Neural cell (in vitro differentiated cells): ENCODE data around the gene GUCA2A. TPM values are rescaled to one million over a fixed set of nuclear protein-coding genes. Genes with fewer than 3 reads are reported as not detected.

ENCODE experiments used
- H2AFZ ChIP-seq: fragments of 200-600, 300-800 bp; sonication (generic), shearing (Covaris generic); 2 replicates; pipeline ENCODE4 v1.6.0; 2014; ENCODE audit warnings: low read depth, mild to moderate bottlenecking, antibody characterized with exemption, low read length, moderate library complexity
- H3F3A ChIP-seq: fragments of 200-600 bp; shearing (Covaris generic); 2 replicates; pipeline ENCODE4 v1.6.1; 2016; ENCODE audit warnings: mild to moderate bottlenecking, moderate library complexity, mixed read lengths, antibody characterized with exemption, low read length; ENCODE audit not compliant: insufficient read depth, poor library complexity, severe bottlenecking
- H3K27ac ChIP-seq: fragments of 200-600, 300-800 bp; sonication (generic), shearing (Covaris generic); 2 replicates; pipeline ENCODE4 v1.5.1; 2014; ENCODE audit warnings: mild to moderate bottlenecking, low read length, moderate library complexity
- H3K27me3 ChIP-seq: fragments of 300-800, 200-600 bp; sonication (generic), shearing (Covaris generic); 2 replicates; pipeline ENCODE4 v1.6.0; 2014; ENCODE audit warnings: mild to moderate bottlenecking, low read depth, low read length, moderate library complexity; ENCODE audit not compliant: insufficient read depth
- H3K36me3 ChIP-seq: fragments of 300-800, 200-600 bp; sonication (generic), shearing (Covaris generic); 2 replicates; pipeline ENCODE4 v1.5.1; 2014; ENCODE audit warnings: mild to moderate bottlenecking, antibody characterized with exemption, low read length, moderate library complexity; ENCODE audit not compliant: insufficient read depth
- H3K4me2 ChIP-seq: fragments of 300-800, 200-600 bp; sonication (generic), shearing (Covaris generic); 2 replicates; pipeline ENCODE4 v1.6.0; 2014; ENCODE audit warnings: mild to moderate bottlenecking, low read length
- H3K4me3 ChIP-seq: fragments of 300-800, 200-600 bp; sonication (generic), shearing (Covaris generic); 2 replicates; pipeline ENCODE4 v1.5.1; 2014; ENCODE audit warnings: mild to moderate bottlenecking, low read length, moderate library complexity
- H3K79me2 ChIP-seq: fragments of 200-600 bp; shearing (Covaris generic); replicated peaks from 2 replicates; pipeline ENCODE4 v1.6.0; 2014; ENCODE audit warnings: mild to moderate bottlenecking, low read length, moderate library complexity; ENCODE audit not compliant: insufficient read depth
- H3K9ac ChIP-seq: fragments of 300-800, 200-600 bp; sonication (generic), shearing (Covaris generic); 2 replicates; pipeline ENCODE4 v1.6.1; 2016; ENCODE audit warnings: mild to moderate bottlenecking, low read length, mixed read lengths
- H3K9me2 ChIP-seq: fragments of 200-600 bp; shearing (Covaris generic); 2 replicates; pipeline ENCODE4 v1.6.1; 2016; ENCODE audit warnings: mild to moderate bottlenecking, low read length, mixed read lengths; ENCODE audit not compliant: insufficient read depth
- H3K9me3 ChIP-seq: fragments of 200-600, 300-800 bp; sonication (generic), shearing (Covaris generic); 2 replicates; pipeline ENCODE4 v1.6.1; 2016; ENCODE audit warnings: mild to moderate bottlenecking, mixed run types, low read length, moderate library complexity, mixed read lengths
- H4K20me1 ChIP-seq: fragments of 200-600 bp; shearing (Covaris generic); 2 replicates; pipeline ENCODE4 v1.6.1; 2016; ENCODE audit warnings: mild to moderate bottlenecking, mixed run types; ENCODE audit not compliant: insufficient read depth
- CTCF ChIP-seq: fragments of 450-650 bp; IDR thresholded peaks from 2 replicates; pipeline ENCODE4 v1.5.1; 2014; ENCODE audit warnings: antibody characterized with exemption, mild to moderate bottlenecking, moderate library complexity; ENCODE audit not compliant: poor library complexity, severe bottlenecking
- EP300 ChIP-seq: fragments of 450-650 bp; conservative IDR thresholded peaks from 2 replicates; pipeline ENCODE4 v1.6.1; 2014; ENCODE audit warnings: antibody characterized with exemption, mild to moderate bottlenecking, moderate library complexity; ENCODE audit not compliant: poor library complexity, severe bottlenecking
- EZH2 ChIP-seq: fragments of 200-600, 300-800 bp; shearing (Covaris generic), sonication (generic); IDR thresholded peaks from 2 replicates; pipeline ENCODE4 v1.6.1; 2014; ENCODE audit warnings: antibody characterized with exemption, low read length, borderline replicate concordance, mild to moderate bottlenecking; ENCODE audit not compliant: insufficient read depth, poor library complexity, severe bottlenecking
- MXI1 ChIP-seq: fragments of 450-650 bp; conservative IDR thresholded peaks from 2 replicates; pipeline ENCODE4 v1.6.1; 2014; ENCODE audit warnings: antibody characterized with exemption, mild to moderate bottlenecking; ENCODE audit not compliant: poor library complexity, severe bottlenecking
- POLR2AphosphoS5 ChIP-seq: IDR thresholded peaks from 2 replicates; pipeline ENCODE4 v1.6.1; 2012
- RAD21 ChIP-seq: fragments of 450-650 bp; conservative IDR thresholded peaks from 2 replicates; pipeline ENCODE4 v1.6.1; 2014; ENCODE audit warnings: antibody characterized with exemption, mild to moderate bottlenecking, moderate library complexity
- REST ChIP-seq: IDR thresholded peaks from 2 replicates; pipeline ENCODE4 v1.6.1; 2012; ENCODE audit warnings: borderline replicate concordance
- SMC3 ChIP-seq: fragments of 450-650 bp; conservative IDR thresholded peaks from 2 replicates; pipeline ENCODE4 v1.6.1; 2014; ENCODE audit warnings: antibody characterized with exemption, mild to moderate bottlenecking, moderate library complexity; ENCODE audit not compliant: poor library complexity
- TAF1 ChIP-seq: IDR thresholded peaks from 2 replicates; pipeline ENCODE4 v1.6.1; 2012; ENCODE audit warnings: low read depth
- polyA plus RNA-seq: library from polyadenylated mRNA; depleted of rRNA; stranded (reverse); fragments of >200 nt; gene quantifications from 2 replicates; pipeline ENCODE4 v1.2.3, GENCODE V29; 2014

GUCA2A gene
- polyA plus RNA-seq, 1 donor from 2014 or later, result not detected

- Histone ChIP-seq H3K9me2 (no peaks in the 10 kb centered on the region), H3K9me3 (peaks cover 5% of the 10 kb centered on the region), H3K4me3 (no peak overlapping the region), H3K36me3 (no peaks in the 10 kb centered on the region), H3K4me2 (no peak overlapping the region), H2AFZ (no peak overlapping the region), H3K27me3 (no peaks in the 10 kb centered on the region), H3K9ac (no peak overlapping the region), H3K27ac (no peak overlapping the region), H3K79me2 (no peaks in the 10 kb centered on the region), H4K20me1 (no peaks in the 10 kb centered on the region), H3F3A (no peaks in the 10 kb centered on the region)
- no peak for TF ChIP-seq RAD21
- no peak for TF ChIP-seq REST
- no peak for TF ChIP-seq CTCF
- TF ChIP-seq MXI1, result no peak
- no peak for TF ChIP-seq TAF1
- no peak for TF ChIP-seq EP300
- TF ChIP-seq SMC3, result no peak
- TF ChIP-seq POLR2AphosphoS5, result no peak
- no peak for TF ChIP-seq EZH2
Measured at GRCh38 chr1:42163536-42164503, 725 bp downstream of the GUCA2A start.

GRCh38 chr1:42163114-42163513 lies 1.4 kb downstream of the GUCA2A start:
- Histone ChIP-seq H4K20me1 (no peaks in the 10 kb centered on the region), H3K79me2 (no peaks in the 10 kb centered on the region), H3K27me3 (no peaks in the 10 kb centered on the region), H2AFZ (no peak overlapping the region), H3K36me3 (no peaks in the 10 kb centered on the region), H3K9me3 (peaks cover 5% of the 10 kb centered on the region), H3F3A (no peaks in the 10 kb centered on the region), H3K4me3 (no peak overlapping the region), H3K9me2 (no peaks in the 10 kb centered on the region), H3K9ac (no peak overlapping the region), H3K4me2 (no peak overlapping the region), H3K27ac (no peak overlapping the region)
- TF ChIP-seq EP300 (no peak), CTCF (no peak), RAD21 (no peak), MXI1 (no peak)
